Measurements from ENCODE around the gene AGFG1. TPM values are rescaled to one million over a fixed set of nuclear protein-coding genes. Genes with fewer than 3 reads are reported as not detected.

AGFG1 gene
- total and polyA plus RNA-seq, 2 donors (not counting 1 experiment from before 2014, with no cell fraction given): 28.7 to 83.3 TPM

DNA sequence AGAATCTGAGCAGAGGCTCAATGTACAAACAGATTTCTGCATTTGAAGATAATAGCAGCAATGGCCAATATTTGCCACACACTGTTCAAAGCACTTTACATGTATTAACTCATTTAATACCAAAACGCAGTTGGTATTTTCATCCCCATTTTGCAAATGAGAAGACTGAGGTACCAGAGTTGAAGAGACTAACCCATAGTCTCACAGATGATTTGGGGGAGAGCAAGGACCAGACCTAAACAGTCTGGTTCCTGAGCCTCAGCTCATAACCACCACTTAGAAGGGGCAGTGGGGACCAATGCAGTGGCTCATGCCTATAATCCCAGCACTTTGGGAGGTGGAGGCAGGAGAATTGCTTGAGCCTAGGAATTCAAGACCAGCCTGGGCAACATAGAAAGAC, 18.1 kb upstream of the AGFG1 start:
- Mint-ChIP-seq H3K4me3 (no peak overlapping the region), H3K4me1 (peaks cover 32% of the 10 kb centered on the region), H3K27me3 (no peaks in the 10 kb centered on the region), H3K27ac (no peak overlapping the region), H3K9me3 (ENCODE audit: insufficient read depth) (no peaks in the 10 kb centered on the region)
- H3K27ac ChIP-seq (ENCODE audit: low read length in 2 of 2): no peak overlapping the region
- H2AFZ ChIP-seq (ENCODE audit: insufficient read depth, low read depth, low read length, poor library complexity, severe bottlenecking): no peak overlapping the region
- no CpG with 5 or more reads among the region's 1 CpG for WGBS (ENCODE audit: insufficient coverage)
- no peaks in the 10 kb centered on the region for H3K9me3 ChIP-seq (ENCODE audit: control extremely low read depth in 1 of 3, control insufficient read depth in 2 of 3, insufficient read depth in 1 of 3, low read length in 2 of 3)
- POLR2A ChIA-PET: no interaction called here
- no peak for TF ChIP-seq EZH2 (IDR thresholded peaks at IDR 0.05; ENCODE audit: borderline replicate concordance, insufficient read depth, low read depth, low read length, poor library complexity, severe bottlenecking)
- TF ChIP-seq, protein P1, sequence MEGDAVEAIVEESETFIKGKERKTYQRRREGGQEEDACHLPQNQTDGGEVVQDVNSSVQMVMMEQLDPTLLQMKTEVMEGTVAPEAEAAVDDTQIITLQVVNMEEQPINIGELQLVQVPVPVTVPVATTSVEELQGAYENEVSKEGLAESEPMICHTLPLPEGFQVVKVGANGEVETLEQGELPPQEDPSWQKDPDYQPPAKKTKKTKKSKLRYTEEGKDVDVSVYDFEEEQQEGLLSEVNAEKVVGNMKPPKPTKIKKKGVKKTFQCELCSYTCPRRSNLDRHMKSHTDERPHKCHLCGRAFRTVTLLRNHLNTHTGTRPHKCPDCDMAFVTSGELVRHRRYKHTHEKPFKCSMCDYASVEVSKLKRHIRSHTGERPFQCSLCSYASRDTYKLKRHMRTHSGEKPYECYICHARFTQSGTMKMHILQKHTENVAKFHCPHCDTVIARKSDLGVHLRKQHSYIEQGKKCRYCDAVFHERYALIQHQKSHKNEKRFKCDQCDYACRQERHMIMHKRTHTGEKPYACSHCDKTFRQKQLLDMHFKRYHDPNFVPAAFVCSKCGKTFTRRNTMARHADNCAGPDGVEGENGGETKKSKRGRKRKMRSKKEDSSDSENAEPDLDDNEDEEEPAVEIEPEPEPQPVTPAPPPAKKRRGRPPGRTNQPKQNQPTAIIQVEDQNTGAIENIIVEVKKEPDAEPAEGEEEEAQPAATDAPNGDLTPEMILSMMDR (IDR thresholded peaks at IDR 0.05): no peak
- H4K20me1 ChIP-seq (ENCODE audit: control insufficient read depth, insufficient read depth, low read length, poor library complexity, severe bottlenecking): no peaks in the 10 kb centered on the region
- no peak overlapping the region for H3K9ac ChIP-seq (ENCODE audit: low read length)
- intact Hi-C loops (cut with micrococcal nuclease): no loop called here
- peaks cover 16 to 22% of the 10 kb centered on the region in 2 donors for H3K4me1 ChIP-seq (ENCODE audit: control insufficient read depth in 2 of 2, insufficient read depth in 2 of 2, low read length in 2 of 2)
- CTCF ChIA-PET: no interaction called here
- no peaks in the 10 kb centered on the region for H3K79me2 ChIP-seq (ENCODE audit: control insufficient read depth, insufficient read depth, low read length)
- H3K36me3 ChIP-seq (replicated peaks in 1 of 2; ENCODE audit: control extremely low read depth in 1 of 2, control insufficient read depth in 1 of 2, extremely low read depth in 1 of 2, insufficient read depth in 2 of 2, low read length in 1 of 2): no peaks in the 10 kb centered on the region
- no peaks in the 10 kb centered on the region for H3K27me3 ChIP-seq (replicated peaks in 1 of 4; ENCODE audit: control extremely low read depth in 1 of 4, control insufficient read depth in 3 of 4, insufficient read depth in 4 of 4, low read length in 3 of 4)
- H3K4me3 ChIP-seq (ENCODE audit: control extremely low read depth in 1 of 5, extremely low read depth in 1 of 5, insufficient read depth in 1 of 5, low read depth in 2 of 5, low read length in 4 of 5): no peak overlapping the region
- DNase-seq (no peak), ATAC-seq (ENCODE audit: low read depth) (no peak)
- no peak overlapping the region for H3K4me2 ChIP-seq (replicated peaks; ENCODE audit: low read depth, low read length, poor library complexity, severe bottlenecking)

DNA sequence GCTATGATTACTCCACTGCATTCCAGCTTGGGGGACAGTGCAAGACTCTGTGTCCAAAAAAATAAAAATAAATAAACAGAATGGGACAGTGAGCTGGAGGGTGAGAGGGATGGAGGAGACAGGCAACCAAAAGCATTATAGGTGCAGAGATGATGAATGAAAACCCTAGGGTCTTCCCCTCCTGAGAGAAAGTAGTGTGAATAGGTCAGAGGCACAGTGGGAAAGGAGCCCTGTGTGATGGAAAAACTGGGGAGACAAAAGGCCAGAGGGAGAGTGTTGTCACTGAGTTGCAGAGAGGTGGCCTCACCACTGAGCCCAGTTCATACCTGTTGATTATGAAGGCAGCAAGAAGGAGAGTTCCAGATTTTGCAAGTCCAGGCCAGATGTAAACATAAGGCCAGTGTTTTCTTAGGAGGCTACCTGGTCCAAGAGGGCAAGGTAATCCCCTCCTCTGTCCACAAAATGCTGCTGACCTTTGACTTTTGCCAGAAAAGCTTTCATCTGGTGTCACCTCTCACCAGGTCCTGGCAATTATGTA, 17.6 kb upstream of the AGFG1 start:
- intact Hi-C loops (cut with micrococcal nuclease): no loop called here
- Mint-ChIP-seq H3K27me3 (no peaks in the 10 kb centered on the region), H3K4me3 (no peak overlapping the region), H3K4me1 (peaks cover 35% of the 10 kb centered on the region), H3K27ac (no peak overlapping the region), H3K9me3 (ENCODE audit: insufficient read depth) (no peaks in the 10 kb centered on the region)
- peaks cover 20% of the 10 kb centered on the region in 2 donors for H3K4me1 ChIP-seq (ENCODE audit: control insufficient read depth in 2 of 2, insufficient read depth in 2 of 2, low read length in 2 of 2)
- no peaks in the 10 kb centered on the region for H3K27me3 ChIP-seq (replicated peaks in 1 of 4; ENCODE audit: control extremely low read depth in 1 of 4, control insufficient read depth in 3 of 4, insufficient read depth in 4 of 4, low read length in 3 of 4)
- POLR2A ChIA-PET: no interaction called here
- H3K36me3 ChIP-seq (replicated peaks in 1 of 2; ENCODE audit: control extremely low read depth in 1 of 2, control insufficient read depth in 1 of 2, extremely low read depth in 1 of 2, insufficient read depth in 2 of 2, low read length in 1 of 2): no peaks in the 10 kb centered on the region
- no peaks in the 10 kb centered on the region for H3K79me2 ChIP-seq (ENCODE audit: control insufficient read depth, insufficient read depth, low read length)
- no peak overlapping the region for H3K27ac ChIP-seq (ENCODE audit: low read length in 2 of 2)
- no peak overlapping the region for H2AFZ ChIP-seq (ENCODE audit: insufficient read depth, low read depth, low read length, poor library complexity, severe bottlenecking)
- H4K20me1 ChIP-seq (ENCODE audit: control insufficient read depth, insufficient read depth, low read length, poor library complexity, severe bottlenecking): no peaks in the 10 kb centered on the region
- H3K9me3 ChIP-seq (ENCODE audit: control extremely low read depth in 1 of 3, control insufficient read depth in 2 of 3, insufficient read depth in 1 of 3, low read length in 2 of 3): no peaks in the 10 kb centered on the region
- no peak for DNase-seq
- no peak for ATAC-seq (ENCODE audit: low read depth)
- TF ChIP-seq, protein P1 (IDR thresholded peaks at IDR 0.05): no peak
- TF ChIP-seq EZH2 (IDR thresholded peaks at IDR 0.05; ENCODE audit: borderline replicate concordance, insufficient read depth, low read depth, low read length, poor library complexity, severe bottlenecking): no peak
- CTCF ChIA-PET: no interaction called here
- peak overlapping the region; percentile 4 for H3K4me2 ChIP-seq (replicated peaks; ENCODE audit: low read depth, low read length, poor library complexity, severe bottlenecking)
- H3K4me3 ChIP-seq (ENCODE audit: control extremely low read depth in 1 of 5, extremely low read depth in 1 of 5, insufficient read depth in 1 of 5, low read depth in 2 of 5, low read length in 4 of 5): no peak overlapping the region
- no peak overlapping the region for H3K9ac ChIP-seq (ENCODE audit: low read length)

All from B cell (primary cell).